Tibial artery (tissue), 4 donors: ENCODE data around the gene ATP10B.

Source experiments
- DNase-seq, 2 donors: peaks; one replicate each; pipeline ENCODE4 v3.0.0-alpha.2; 2019
- H3K27ac ChIP-seq, 2 donors: fragments of 200-600 bp; sonication (generic) in 1 of 2; 1 replicate in 1 of 2; 2 replicates in 1 of 2; pipeline ENCODE4 v1.5.1; 2018 to 2019; ENCODE audit warnings: mild to moderate bottlenecking in 1 of 2
- H3K27me3 ChIP-seq, 2 donors: fragments of 200-600 bp; sonication (generic) in 1 of 2; one replicate each; pipeline versions ENCODE4 v1.5.1 to v1.6.0; 2016 to 2019
- H3K36me3 ChIP-seq, 3 donors: fragments of 200-600 bp; sonication (generic) in 2 of 3; one replicate each; pipeline ENCODE4 v1.5.1; 2016 to 2019; ENCODE audit warnings: mild to moderate bottlenecking in 2 of 3
- H3K4me1 ChIP-seq, 4 donors: fragments of 200-600 bp; sonication (generic) in 2 of 4; 1 replicate in 3 of 4; 2 replicates in 1 of 4; pipeline ENCODE4 v1.5.1; 2016 to 2019
- H3K4me3 ChIP-seq, 2 donors: fragments of 200-600 bp; sonication (generic) in 1 of 2; 1 replicate in 1 of 2; 2 replicates in 1 of 2; pipeline ENCODE4 v1.5.1; 2018 to 2019; ENCODE audit warnings: mild to moderate bottlenecking in 2 of 2
- H3K9me3 ChIP-seq, 3 donors: fragments of 200-600 bp; sonication (generic) in 1 of 3; one replicate each; pipeline ENCODE4 v1.5.1; 2016 to 2019
- intact Hi-C: fragments of 100-400 bp; cut with DNase I; formaldehyde crosslinking; loops from one replicate; pipeline ENCODE4 v1.15.0; 2023; ENCODE audit warnings: low total_unique reads
- TF ChIP-seq, protein P1 (sequence below), 2 experiments: fragments of 200-600 bp in 1 of 2; fragments of 450-650 bp in 1 of 2; IDR thresholded peaks; one replicate each; pipeline ENCODE4 v1.5.1; 2017 to 2019; ENCODE audit warnings: antibody characterized with exemption in 2 of 2, mild to moderate bottlenecking in 1 of 2, moderate library complexity in 1 of 2

The ATP10B gene

DNA sequence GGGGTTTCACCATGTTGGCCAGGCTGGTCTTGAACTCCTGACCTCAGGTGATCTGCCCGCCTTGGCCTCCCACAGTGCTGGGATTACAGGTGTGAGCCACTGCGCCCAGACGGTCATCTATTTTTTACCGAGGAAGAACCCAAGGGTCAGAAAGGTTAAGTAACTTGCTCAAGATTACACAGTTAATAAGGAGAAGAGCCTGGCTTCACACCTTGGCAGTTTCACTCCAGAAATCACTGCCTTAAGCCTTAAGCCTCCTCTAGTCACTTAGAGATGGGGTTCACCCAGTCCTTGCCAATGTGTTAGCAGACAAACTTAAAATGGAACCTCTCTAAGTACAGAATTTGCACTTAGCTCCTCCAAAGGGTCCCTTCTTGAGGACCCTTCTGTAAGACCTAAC, 314.1 kb downstream of the ATP10B start:
- Histone ChIP-seq H3K9me3 (no peaks in the 10 kb centered on the region), H3K36me3 (no peaks in the 10 kb centered on the region), H3K27me3 (no peaks in the 10 kb centered on the region), H3K27ac (no peak overlapping the region), H3K4me1 (no peaks in the 10 kb centered on the region), H3K4me3 (no peak overlapping the region)
- no peak for DNase-seq
- TF ChIP-seq, protein P1, sequence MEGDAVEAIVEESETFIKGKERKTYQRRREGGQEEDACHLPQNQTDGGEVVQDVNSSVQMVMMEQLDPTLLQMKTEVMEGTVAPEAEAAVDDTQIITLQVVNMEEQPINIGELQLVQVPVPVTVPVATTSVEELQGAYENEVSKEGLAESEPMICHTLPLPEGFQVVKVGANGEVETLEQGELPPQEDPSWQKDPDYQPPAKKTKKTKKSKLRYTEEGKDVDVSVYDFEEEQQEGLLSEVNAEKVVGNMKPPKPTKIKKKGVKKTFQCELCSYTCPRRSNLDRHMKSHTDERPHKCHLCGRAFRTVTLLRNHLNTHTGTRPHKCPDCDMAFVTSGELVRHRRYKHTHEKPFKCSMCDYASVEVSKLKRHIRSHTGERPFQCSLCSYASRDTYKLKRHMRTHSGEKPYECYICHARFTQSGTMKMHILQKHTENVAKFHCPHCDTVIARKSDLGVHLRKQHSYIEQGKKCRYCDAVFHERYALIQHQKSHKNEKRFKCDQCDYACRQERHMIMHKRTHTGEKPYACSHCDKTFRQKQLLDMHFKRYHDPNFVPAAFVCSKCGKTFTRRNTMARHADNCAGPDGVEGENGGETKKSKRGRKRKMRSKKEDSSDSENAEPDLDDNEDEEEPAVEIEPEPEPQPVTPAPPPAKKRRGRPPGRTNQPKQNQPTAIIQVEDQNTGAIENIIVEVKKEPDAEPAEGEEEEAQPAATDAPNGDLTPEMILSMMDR (IDR thresholded peaks at IDR 0.05) = no peak
- intact Hi-C loops = no loop called here

DNA sequence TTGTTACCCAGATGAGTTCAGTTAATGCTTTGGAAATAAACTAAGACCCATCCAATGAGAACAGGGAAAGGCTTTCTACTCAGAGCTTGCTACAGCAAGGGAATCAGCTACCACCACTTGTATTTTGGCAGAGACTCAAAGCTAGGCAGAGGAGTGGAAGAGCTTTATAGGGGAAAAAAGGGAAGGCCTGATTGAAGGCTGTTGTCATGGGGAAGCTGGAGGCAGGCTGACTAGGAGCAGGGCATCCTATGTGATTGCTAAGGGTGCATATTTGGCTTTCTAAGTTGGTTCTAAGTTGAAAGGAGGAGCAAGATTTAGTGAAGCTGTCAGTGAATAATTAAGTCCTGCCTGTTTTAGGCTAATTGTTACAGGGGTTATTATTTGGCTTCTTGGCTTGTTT, 314.9 kb downstream of the ATP10B start:
- Histone ChIP-seq H3K9me3 (no peaks in the 10 kb centered on the region), H3K27ac (no peak overlapping the region), H3K4me1 (no peaks in the 10 kb centered on the region), H3K27me3 (no peaks in the 10 kb centered on the region), H3K36me3 (no peaks in the 10 kb centered on the region), H3K4me3 (no peak overlapping the region)
- intact Hi-C loops = no loop called here
- TF ChIP-seq, protein P1 (IDR thresholded peaks at IDR 0.05) = no peak
- no peak for DNase-seq

DNA sequence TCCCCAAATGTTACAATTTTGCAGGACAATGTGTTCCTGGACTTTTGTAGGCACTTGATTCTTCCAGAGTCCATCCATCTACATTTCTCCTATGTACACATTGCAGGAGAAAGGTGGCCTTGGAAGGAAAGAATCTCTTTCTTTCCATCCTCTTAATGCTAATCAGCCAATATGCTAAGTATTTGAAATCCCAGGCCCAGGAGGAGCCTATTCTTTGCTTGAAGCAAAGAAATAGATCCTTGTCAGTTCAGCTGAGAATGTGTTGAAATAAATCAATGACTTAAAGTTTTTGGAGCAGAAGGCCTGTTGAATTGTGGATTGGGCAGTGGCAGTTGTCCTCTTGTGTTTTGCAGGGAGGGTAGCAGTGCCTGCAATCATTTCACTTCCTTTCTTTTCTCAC, 317.1 kb downstream of the ATP10B start:
- DNase-seq = no peak
- Histone ChIP-seq H3K4me1 (no peaks in the 10 kb centered on the region), H3K4me3 (no peak overlapping the region), H3K27me3 (no peaks in the 10 kb centered on the region), H3K36me3 (no peaks in the 10 kb centered on the region), H3K27ac (no peak overlapping the region), H3K9me3 (no peaks in the 10 kb centered on the region)
- intact Hi-C loops = no loop called here
- TF ChIP-seq, protein P1 (IDR thresholded peaks at IDR 0.05) = no peak

DNA sequence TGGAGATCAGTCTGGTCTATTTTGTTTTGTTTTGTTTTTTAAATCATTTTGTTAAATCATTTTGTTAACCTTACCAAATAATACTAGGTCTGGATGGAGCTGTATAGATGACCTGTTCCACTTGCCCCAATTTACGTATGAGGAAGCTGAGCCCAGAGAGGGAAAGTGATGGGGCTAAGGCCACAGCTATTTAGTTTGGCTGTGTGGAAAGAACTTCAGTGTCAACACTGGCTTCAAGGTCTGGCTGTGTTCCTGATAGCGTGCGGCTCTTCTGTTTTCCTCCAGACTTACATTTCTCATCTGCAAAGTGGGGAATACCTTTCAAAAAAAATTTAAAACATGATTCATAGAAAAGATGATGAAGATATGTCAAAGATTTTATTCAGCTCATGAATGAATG, 317.9 kb downstream of the ATP10B start:
- Histone ChIP-seq H3K9me3 (peaks cover 0 to 3% (median 0%) of the 10 kb centered on the region in 3 donors), H3K27ac (no peak overlapping the region), H3K4me1 (no peaks in the 10 kb centered on the region), H3K4me3 (no peak overlapping the region), H3K27me3 (no peaks in the 10 kb centered on the region), H3K36me3 (no peaks in the 10 kb centered on the region)
- TF ChIP-seq, protein P1 (IDR thresholded peaks at IDR 0.05) = no peak
- no peak for DNase-seq
- intact Hi-C loops = no loop called here

DNA sequence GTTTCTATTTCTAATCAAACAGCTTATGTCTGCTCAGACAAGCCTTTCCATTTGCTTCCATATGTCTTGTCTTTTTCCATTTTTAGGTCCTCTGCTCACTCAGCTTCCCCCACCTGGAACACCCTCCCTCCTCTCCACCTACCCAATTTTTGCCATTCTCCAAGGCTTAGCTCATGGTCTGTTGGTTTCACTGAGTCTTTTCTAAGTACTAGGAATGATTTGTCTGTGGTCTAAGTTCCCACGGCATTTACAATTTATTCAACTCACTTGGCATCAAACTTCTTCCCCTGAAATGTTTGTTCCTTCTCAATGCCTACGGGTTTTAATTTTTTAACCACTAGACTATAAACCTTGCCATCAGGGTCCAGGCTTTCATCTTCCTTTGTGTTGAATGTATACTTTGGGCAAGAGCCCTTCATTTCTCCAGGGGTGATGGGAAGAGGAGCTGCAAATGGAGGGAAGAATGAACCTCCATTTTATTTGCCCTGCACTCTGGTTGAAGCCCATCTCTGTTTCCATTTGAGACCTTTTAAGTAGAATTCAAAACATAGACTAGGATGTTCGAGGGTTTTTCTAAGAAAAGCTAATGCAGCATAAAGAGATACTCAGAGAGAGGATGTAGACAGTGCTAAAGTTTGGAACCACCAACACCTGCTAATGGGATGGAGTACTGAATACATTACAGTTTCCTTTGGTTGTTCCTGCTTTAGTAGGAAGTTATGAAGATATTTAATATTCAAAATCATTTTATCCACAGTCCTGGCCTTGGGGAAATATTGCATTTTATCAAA, 326.3 kb downstream of the ATP10B start:
- Histone ChIP-seq H3K4me3 (no peak overlapping the region), H3K27ac (no peak overlapping the region), H3K27me3 (no peaks in the 10 kb centered on the region), H3K9me3 (peaks cover 0 to 4% (median 0%) of the 10 kb centered on the region in 3 donors), H3K4me1 (no peaks in the 10 kb centered on the region), H3K36me3 (no peaks in the 10 kb centered on the region)
- no peak for DNase-seq
- TF ChIP-seq, protein P1 (IDR thresholded peaks at IDR 0.05) = no peak
- intact Hi-C loops = no loop called here
